ENCODE measurements around the gene TPM4. TPM values are rescaled to one million over a fixed set of nuclear protein-coding genes. Genes with fewer than 3 reads are reported as not detected.

The TPM4 gene
- total and polyA plus RNA-seq, 2 donors (not counting 1 experiment from before 2014, with no cell fraction given) = 65.4 to 127 TPM

GRCh38 chr19:16078759-16079707, 2.7 kb downstream of the TPM4 start:
- TF ChIP-seq CTCF (IDR thresholded peaks at IDR 0.05) (no peak), EZH2 (IDR thresholded peaks at IDR 0.05; ENCODE audit: borderline replicate concordance, insufficient read depth, low read depth, low read length, poor library complexity, severe bottlenecking) (no peak)

More at GRCh38 chr19:16078759-16079707, 2.7 kb downstream of the TPM4 start:
- Histone ChIP-seq H3K36me3 (replicated peaks in 1 of 2; ENCODE audit: control extremely low read depth in 1 of 2, control insufficient read depth in 1 of 2, extremely low read depth in 1 of 2, insufficient read depth in 2 of 2, low read length in 1 of 2) (peaks cover 0 to 30% of the 10 kb centered on the region in 2 experiments), H3K4me1 (ENCODE audit: control insufficient read depth in 2 of 2, insufficient read depth in 2 of 2, low read length in 2 of 2) (peaks cover 34 to 69% of the 10 kb centered on the region in 2 donors), H3K79me2 (ENCODE audit: control insufficient read depth, insufficient read depth, low read length) (peaks cover 75% of the 10 kb centered on the region), H2AFZ (ENCODE audit: insufficient read depth, low read depth, low read length, poor library complexity, severe bottlenecking) (no peak overlapping the region), H3K4me3 (ENCODE audit: control extremely low read depth in 1 of 5, extremely low read depth in 1 of 5, insufficient read depth in 1 of 5, low read depth in 2 of 5, low read length in 4 of 5) (peak overlapping the region; percentile 59 to 86 (median 74)), H3K4me2 (replicated peaks; ENCODE audit: low read depth, low read length, poor library complexity, severe bottlenecking) (peak overlapping the region; percentile 84), H3K27ac (ENCODE audit: low read length in 2 of 2) (peak overlapping the region; percentile 80 to 91), H4K20me1 (ENCODE audit: control insufficient read depth, insufficient read depth, low read length, poor library complexity, severe bottlenecking) (peaks cover 26% of the 10 kb centered on the region), H3K9ac (ENCODE audit: low read length) (peak overlapping the region; percentile 84), H3K27me3 (replicated peaks in 1 of 4; ENCODE audit: control extremely low read depth in 1 of 4, control insufficient read depth in 3 of 4, insufficient read depth in 4 of 4, low read length in 3 of 4) (no peaks in the 10 kb centered on the region), H3K9me3 (ENCODE audit: control extremely low read depth in 1 of 3, control insufficient read depth in 2 of 3, insufficient read depth in 1 of 3, low read length in 2 of 3) (no peaks in the 10 kb centered on the region)
- whole genome bisulfite sequencing (ENCODE audit: insufficient coverage) = 0% methylated on average over 4 of the region's 17 CpGs
- peak; percentile 69 for ATAC-seq (ENCODE audit: low read depth)
- POLR2A ChIA-PET = interaction anchor here (0.6 to 1.6 kb wide), 7 partner anchors 16 to 519 kb away, joined by 3 to 10 read pairs (median 3); partner anchors contain the start of genes FAM32A, HSH2D and RAB8A
- peaks cover 69% of the 10 kb centered on the region for H3K4me1 Mint-ChIP-seq
- H3K27me3 Mint-ChIP-seq = no peaks in the 10 kb centered on the region
- H3K4me3 Mint-ChIP-seq = peak overlapping the region; percentile 88
- CTCF ChIA-PET = interaction anchor here (0.7 to 7.4 kb wide), 7 partner anchors 10 to 338 kb away, joined by 3 to 74 read pairs (median 3); partner anchors contain the start of genes FAM32A and HSH2D
- peak overlapping the region; percentile 97 for H3K27ac Mint-ChIP-seq
- H3K9me3 Mint-ChIP-seq (ENCODE audit: insufficient read depth) = no peaks in the 10 kb centered on the region
- peak; percentile 89 for DNase-seq
- intact Hi-C loops (cut with micrococcal nuclease) = loop anchor here (1.0 to 10.0 kb wide), 5 partner anchors 9 to 306 kb away; partner anchors contain the start of genes FAM32A, HSH2D and RAB8A
